GM19463 (cell line): ENCODE data around the gene MRPL53.

Experiments used
- ATAC-seq: cut with Tn5 transposase; IDR thresholded peaks from one replicate; pipeline ENCODE4 v1.9.1; 2021; ENCODE audit warnings: mild to moderate bottlenecking, moderate library complexity; ENCODE audit not compliant: unreplicated experiment

Gene MRPL53

DNA sequence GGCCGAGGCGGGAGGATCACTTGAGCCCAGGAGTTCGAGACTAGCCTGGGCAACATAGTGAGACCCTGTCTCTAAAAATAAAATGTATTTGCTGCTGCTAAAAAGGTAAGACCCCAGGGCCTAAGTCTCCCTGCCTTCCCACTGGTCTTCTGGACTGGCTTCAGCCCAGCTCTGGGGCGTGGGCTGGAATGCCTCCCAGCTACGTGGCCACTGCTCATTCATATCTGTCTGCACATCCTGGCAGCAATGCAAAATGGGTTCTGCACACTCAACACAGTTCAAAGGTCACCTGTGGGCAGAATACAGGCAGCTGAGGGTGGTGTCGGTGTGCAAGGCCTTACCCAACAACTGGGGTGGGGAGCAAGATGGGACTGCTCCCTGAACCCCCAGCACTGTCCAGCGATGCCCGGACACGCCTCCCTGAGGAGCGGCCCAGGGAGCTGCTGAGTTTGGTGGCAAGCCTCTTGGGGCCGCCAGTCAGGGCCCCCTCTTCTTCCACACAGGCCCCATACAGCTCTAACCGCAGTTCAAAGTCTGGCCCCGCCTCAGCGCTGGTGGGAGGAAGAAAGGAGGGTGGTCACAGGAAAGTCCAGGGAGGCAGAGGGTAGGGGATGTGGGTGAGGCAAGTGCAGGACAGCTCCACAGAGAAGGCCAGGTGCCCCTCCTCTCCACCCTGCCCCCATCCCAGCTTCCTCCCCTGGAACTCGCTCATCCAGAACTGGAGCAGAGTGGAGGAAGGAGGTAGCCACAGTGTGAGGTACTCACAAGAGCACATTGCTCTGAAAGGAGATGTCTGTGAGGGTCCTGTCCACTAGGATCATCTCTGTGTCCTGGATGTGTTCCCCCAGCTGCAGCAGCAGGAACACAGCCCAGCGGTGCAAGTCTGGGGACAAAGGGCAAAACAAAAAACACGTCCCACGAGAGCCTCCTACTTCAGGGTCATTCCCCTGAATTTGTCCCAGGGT, 42.7 kb downstream of the MRPL53 start:
- no peak for ATAC-seq

DNA sequence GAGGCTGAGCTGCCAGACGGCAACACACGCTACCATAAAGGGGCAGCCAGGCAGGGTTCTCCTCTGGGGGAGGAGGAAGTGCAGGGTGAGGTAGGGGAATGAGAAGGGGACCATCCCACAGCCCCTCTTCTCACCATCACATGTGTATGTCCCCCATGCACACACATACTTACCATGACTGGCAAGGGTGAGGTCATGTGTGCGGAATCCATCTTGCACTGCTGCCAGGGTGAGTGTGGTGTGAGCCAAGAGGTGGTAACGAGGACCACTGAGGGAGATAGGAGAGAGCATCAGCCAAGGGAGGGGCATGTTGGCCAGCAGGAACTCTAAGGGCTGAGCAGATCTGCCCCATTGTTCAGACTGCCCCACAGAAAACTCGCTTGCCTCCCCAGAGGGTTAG, 43.8 kb downstream of the MRPL53 start:
- no peak for ATAC-seq

- no peak for ATAC-seq
Observed at GRCh38 chr2:74427551-74427950, 44.9 kb downstream of the MRPL53 start.

DNA sequence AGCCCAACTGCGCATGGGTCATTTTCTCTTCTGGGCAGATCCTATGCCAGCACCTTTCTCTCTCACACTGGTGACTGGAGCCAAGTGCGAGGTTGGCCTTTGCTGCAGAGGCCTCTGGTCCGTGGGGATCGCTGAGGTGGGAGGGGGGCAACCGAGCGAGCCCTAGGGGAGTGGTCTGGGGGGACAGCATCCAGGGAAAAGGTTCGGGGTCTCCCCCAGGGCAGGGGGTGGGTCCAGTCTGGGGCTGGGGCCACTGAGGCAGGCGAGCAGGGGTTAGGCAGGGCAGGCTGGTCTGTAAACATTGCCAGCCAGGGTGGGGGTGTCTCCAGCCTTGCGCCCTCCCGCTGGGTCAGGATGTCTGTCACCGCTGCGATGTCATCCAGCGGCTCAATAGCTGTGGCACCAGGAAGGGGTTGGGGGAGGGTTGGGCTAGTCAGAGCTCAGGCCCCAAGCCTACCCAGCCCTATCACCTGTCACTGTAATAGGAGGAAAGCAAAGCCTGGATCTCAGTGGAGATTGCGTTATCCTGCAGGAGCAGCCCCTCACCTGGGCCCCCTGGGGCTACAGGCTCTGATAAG, 46.2 kb downstream of the MRPL53 start:
- ATAC-seq = no peak

GRCh38 chr2:74425523-74425922, 47.0 kb downstream of the MRPL53 start:
- ATAC-seq = no peak

GRCh38 chr2:74424995-74425406, 47.5 kb downstream of the MRPL53 start:
- no peak for ATAC-seq

DNA sequence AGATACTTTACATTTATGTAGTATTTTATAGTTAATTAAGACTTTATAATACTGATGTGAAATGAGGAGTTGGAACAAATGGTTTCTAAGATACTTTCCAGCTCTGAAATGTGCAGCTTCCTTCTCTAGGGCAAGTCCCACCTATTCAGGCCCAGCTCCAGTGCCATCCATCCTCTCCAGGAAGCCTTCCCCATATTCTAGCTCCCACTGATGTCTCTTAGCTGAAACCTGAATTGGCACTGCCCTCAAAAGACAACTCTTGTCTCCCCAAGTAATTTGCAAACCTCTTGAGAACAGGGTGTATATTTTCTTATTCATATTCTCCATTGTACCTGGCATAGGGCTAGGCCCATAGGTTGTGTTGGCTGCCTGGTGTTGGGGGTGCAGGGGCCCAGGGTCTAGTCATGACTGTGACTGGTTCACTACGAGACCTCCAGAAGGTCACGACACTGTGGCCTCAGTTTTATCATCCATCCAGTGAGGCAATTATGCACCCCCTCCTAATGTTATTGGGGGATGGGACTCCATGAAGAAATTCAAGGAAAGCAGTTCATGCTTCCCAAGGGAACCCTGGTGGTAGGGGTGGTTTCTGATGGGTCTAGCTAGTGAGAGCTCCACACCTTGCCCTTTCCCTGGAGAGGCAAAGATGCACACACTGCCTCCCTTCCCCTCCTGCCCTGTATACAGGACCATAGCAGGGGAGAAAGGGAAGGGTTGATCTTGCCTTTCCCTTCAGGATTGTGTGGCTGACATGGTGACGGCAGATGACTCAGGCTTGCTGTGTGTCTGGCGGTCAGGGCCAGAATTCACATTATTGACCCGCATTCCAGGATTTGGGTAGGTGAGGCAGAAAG, 48.1 kb downstream of the MRPL53 start:
- no peak for ATAC-seq

DNA sequence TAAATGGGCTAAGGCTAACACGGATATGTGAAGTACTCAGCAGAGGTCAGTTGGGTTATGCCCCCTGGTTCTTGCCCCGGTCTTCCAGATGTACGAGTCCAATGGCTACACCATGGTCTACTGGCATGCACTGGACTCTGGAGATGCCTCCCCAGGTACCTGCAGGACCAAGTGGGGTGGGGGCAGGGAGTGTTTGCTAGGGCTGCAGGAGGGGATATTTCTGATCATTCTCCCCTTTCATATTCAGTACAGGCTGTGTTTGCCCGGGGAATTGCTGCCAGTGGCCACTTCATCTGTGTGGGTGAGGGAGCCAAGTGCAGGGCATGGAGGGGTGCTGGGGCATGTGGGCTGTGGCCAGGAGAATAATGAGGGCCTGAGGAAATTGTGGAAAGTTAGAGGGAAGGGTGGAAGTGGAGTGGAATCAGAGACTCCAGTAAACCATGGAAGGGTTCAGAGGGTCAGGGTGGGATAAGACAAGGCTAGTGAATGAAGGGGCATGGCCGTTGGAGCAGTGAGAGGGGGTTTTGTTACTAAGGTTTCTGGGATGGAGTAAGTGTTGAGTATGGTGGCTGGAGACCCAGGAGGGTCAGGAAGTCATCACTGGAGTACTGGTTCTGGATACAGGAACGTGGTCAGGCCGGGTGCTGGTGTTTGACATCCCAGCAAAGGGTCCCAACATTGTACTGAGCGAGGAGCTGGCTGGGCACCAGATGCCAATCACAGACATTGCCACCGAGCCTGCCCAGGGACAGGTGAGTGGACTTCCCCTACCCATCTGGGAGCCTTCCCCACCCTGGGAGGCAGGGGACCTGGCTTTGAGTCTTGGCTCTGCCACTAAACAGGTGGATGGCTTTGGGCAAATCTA, 49.0 kb downstream of the MRPL53 start:
- no peak for ATAC-seq
